ENCODE measurements around the gene ACVR1.

Gene ACVR1

GRCh38 chr2:157789933-157790511 is 86.1 kb downstream of the ACVR1 start:
- Histone ChIP-seq H3K4me3 (no peak overlapping the region), H3K27ac (peak overlapping the region; percentile 71 to 72)
- no peak for DNase-seq (ENCODE audit: low spot score)
- no peak for TF ChIP-seq CTCF (IDR thresholded peaks at IDR 0.05)

GRCh38 chr2:157789256-157789655 is 86.9 kb downstream of the ACVR1 start:
- H3K27ac ChIP-seq = peak overlapping the region; percentile 71 to 72
- peak overlapping the region; percentile 19 for H3K4me3 ChIP-seq
- DNase-seq (ENCODE audit: low spot score) = no peak
- no peak for TF ChIP-seq CTCF (IDR thresholded peaks at IDR 0.05)

- DNase-seq (ENCODE audit: low spot score) = no peak
- no peak overlapping the region for H3K4me3 ChIP-seq
- no peak overlapping the region for H3K27ac ChIP-seq
- TF ChIP-seq CTCF (IDR thresholded peaks at IDR 0.05) = no peak
Measured at GRCh38 chr2:157788201-157788600, 87.9 kb downstream of the ACVR1 start.

GRCh38 chr2:157787364-157787938 is 88.7 kb downstream of the ACVR1 start:
- peak overlapping the region in 1 of 2 donors; percentile 2 for H3K27ac ChIP-seq
- no peak for DNase-seq (ENCODE audit: low spot score)

GRCh38 chr2:157786663-157787363 is 89.3 kb downstream of the ACVR1 start:
- no peak for TF ChIP-seq CTCF (IDR thresholded peaks at IDR 0.05)
- H3K27ac ChIP-seq = no peak overlapping the region
- DNase-seq (ENCODE audit: low spot score) = no peak

More at GRCh38 chr2:157787364-157787938, 88.7 kb downstream of the ACVR1 start:
- TF ChIP-seq CTCF (IDR thresholded peaks at IDR 0.05) = no peak
- no peak overlapping the region for H3K4me3 ChIP-seq

GRCh38 chr2:157785866-157786662 is 90.1 kb downstream of the ACVR1 start:
- Histone ChIP-seq H3K27ac (no peak overlapping the region), H3K4me3 (no peak overlapping the region)
- no peak for TF ChIP-seq CTCF (IDR thresholded peaks at IDR 0.05)
- no peak for DNase-seq (ENCODE audit: low spot score)

More at GRCh38 chr2:157786663-157787363, 89.3 kb downstream of the ACVR1 start:
- no peak overlapping the region for H3K4me3 ChIP-seq
